Parathyroid adenoma (tissue), 2 donors: ENCODE results near the gene ENTPD6.

ENCODE experiments used
- H2AFZ ChIP-seq: fragments of 300-600 bp; sonication (generic); one replicate; pipeline ENCODE4 v1.7.0; 2017; ENCODE audit warnings: antibody characterized with exemption, mild to moderate bottlenecking
- H3K27ac ChIP-seq: fragments of 300-600 bp; sonication (generic); one replicate; pipeline ENCODE4 v1.7.0; 2017
- H3K27me3 ChIP-seq: fragments of 300-600 bp; sonication (generic); one replicate; pipeline ENCODE4 v1.7.0; 2017; ENCODE audit warnings: low read length; ENCODE audit not compliant: control insufficient read depth, insufficient read depth
- H3K36me3 ChIP-seq: fragments of 300-600 bp; sonication (generic); one replicate; pipeline ENCODE4 v1.7.0; 2017; ENCODE audit warnings: low read length; ENCODE audit not compliant: control insufficient read depth, insufficient read depth
- H3K4me1 ChIP-seq: fragments of 300-600 bp; sonication (generic); one replicate; pipeline ENCODE4 v1.7.0; 2017; ENCODE audit warnings: control low read depth
- H3K4me2 ChIP-seq: fragments of 300-600 bp; sonication (generic); one replicate; pipeline ENCODE4 v1.7.0; 2017; ENCODE audit warnings: low read length
- H3K4me3 ChIP-seq: fragments of 300-600 bp; sonication (generic); one replicate; pipeline ENCODE4 v1.7.0; 2017; ENCODE audit warnings: low read depth, low read length
- H3K79me2 ChIP-seq: fragments of 300-600 bp; sonication (generic); one replicate; pipeline ENCODE4 v1.7.0; 2017; ENCODE audit warnings: control low read depth
- H3K9ac ChIP-seq: fragments of 300-600 bp; sonication (generic); one replicate; pipeline ENCODE4 v1.7.0; 2017; ENCODE audit warnings: mild to moderate bottlenecking
- H3K9me3 ChIP-seq: fragments of 300-600 bp; sonication (generic); one replicate; pipeline ENCODE4 v1.7.0; 2017; ENCODE audit warnings: low read length; ENCODE audit not compliant: control insufficient read depth
- CTCF ChIP-seq: fragments of 300-600 bp; sonication (generic); IDR thresholded peaks from one replicate; pipeline ENCODE4 v1.7.0; 2017; ENCODE audit warnings: antibody characterized with exemption, mild to moderate bottlenecking
- donor health status: primary hyperparathyroidism.

Gene ENTPD6

GRCh38 chr20:25221592-25222460 lies 26.3 kb downstream of the ENTPD6 start:
- H3K9me3 ChIP-seq = no peaks in the 10 kb centered on the region
- no peak overlapping the region for H3K9ac ChIP-seq
- no peaks in the 10 kb centered on the region for H3K27me3 ChIP-seq
- no peaks in the 10 kb centered on the region for H3K79me2 ChIP-seq
- no peak overlapping the region for H3K4me3 ChIP-seq
- H2AFZ ChIP-seq = no peak overlapping the region
- no peak overlapping the region for H3K27ac ChIP-seq
- no peak overlapping the region for H3K4me2 ChIP-seq
- peaks cover 7% of the 10 kb centered on the region for H3K4me1 ChIP-seq
- no peaks in the 10 kb centered on the region for H3K36me3 ChIP-seq
- no peak for TF ChIP-seq CTCF

- H3K4me3 ChIP-seq = no peak overlapping the region
- H3K4me2 ChIP-seq = no peak overlapping the region
- no peak overlapping the region for H3K27ac ChIP-seq
- no peak overlapping the region for H3K9ac ChIP-seq
- no peak overlapping the region for H2AFZ ChIP-seq
- TF ChIP-seq CTCF = no peak
- no peaks in the 10 kb centered on the region for H3K9me3 ChIP-seq
- H3K36me3 ChIP-seq = no peaks in the 10 kb centered on the region
- H3K4me1 ChIP-seq = peaks cover 10% of the 10 kb centered on the region
- H3K79me2 ChIP-seq = no peaks in the 10 kb centered on the region
- no peaks in the 10 kb centered on the region for H3K27me3 ChIP-seq
These were observed 27.1 kb downstream of the ENTPD6 start for GRCh38 chr20:25222461-25223178.

- Histone ChIP-seq H3K4me1 (peaks cover 10% of the 10 kb centered on the region), H2AFZ (no peak overlapping the region), H3K9me3 (no peaks in the 10 kb centered on the region), H3K36me3 (no peaks in the 10 kb centered on the region), H3K27ac (no peak overlapping the region), H3K79me2 (no peaks in the 10 kb centered on the region), H3K27me3 (no peaks in the 10 kb centered on the region), H3K4me3 (no peak overlapping the region), H3K4me2 (no peak overlapping the region), H3K9ac (no peak overlapping the region)
- no peak for TF ChIP-seq CTCF
These were observed 27.7 kb downstream of the ENTPD6 start for GRCh38 chr20:25223179-25223661.

- Histone ChIP-seq H3K4me3 (no peak overlapping the region), H3K4me1 (peaks cover 10% of the 10 kb centered on the region), H2AFZ (no peak overlapping the region), H3K4me2 (no peak overlapping the region), H3K79me2 (no peaks in the 10 kb centered on the region), H3K27ac (no peak overlapping the region), H3K36me3 (no peaks in the 10 kb centered on the region), H3K27me3 (no peaks in the 10 kb centered on the region), H3K9me3 (no peaks in the 10 kb centered on the region), H3K9ac (no peak overlapping the region)
- no peak for TF ChIP-seq CTCF
These were observed 28.5 kb downstream of the ENTPD6 start for GRCh38 chr20:25223765-25224720.
